ENCODE measurements around the gene TUBA3E.
"Not testable (repeated sequence)": the region's sequence is repeated elsewhere in the genome, so short reads cannot be mapped to it uniquely, and the experiment has no call there.

TUBA3E gene

DNA sequence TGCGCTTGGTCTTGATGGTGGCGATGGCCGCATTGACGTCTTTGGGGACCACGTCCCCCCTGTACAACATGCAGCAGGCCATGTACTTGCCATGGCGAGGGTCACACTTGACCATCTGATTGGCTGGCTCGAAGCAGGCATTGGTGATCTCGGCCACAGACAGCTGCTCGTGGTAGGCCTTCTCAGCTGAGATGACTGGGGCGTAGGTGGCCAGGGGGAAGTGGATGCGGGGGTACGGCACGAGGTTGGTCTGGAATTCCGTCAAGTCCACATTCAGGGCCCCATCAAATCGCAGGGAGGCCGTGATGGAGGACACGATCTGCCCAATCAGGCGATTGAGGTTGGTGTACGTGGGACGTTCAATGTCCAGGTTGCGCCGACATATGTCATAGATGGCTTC is 4.4 kb downstream of the TUBA3E start:
- not testable (repeated sequence) for FAIRE-seq; DNase-seq (ENCODE audit: insufficient read length, low spot score)

DNA sequence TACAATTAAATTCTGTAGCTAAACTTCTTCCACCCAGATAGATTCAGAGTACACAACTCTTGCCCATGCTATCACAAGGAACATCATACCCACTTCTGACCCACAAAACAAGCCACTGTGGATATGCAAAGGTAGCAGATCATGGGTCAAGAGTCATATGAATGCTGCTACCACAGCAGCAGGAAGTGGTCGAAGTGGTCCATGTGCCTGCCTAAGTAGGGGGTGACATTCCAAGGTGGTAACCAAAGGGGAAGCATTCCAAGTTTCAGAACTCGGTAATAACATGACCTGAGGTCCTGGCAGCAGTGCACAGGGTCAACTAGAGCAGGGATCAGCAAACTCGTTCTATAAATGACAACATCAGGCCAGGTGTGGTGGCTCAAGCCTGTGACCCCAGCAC is 5.8 kb downstream of the TUBA3E start:
- FAIRE-seq; DNase-seq (ENCODE audit: insufficient read length, low spot score): not testable (repeated sequence)

DNA sequence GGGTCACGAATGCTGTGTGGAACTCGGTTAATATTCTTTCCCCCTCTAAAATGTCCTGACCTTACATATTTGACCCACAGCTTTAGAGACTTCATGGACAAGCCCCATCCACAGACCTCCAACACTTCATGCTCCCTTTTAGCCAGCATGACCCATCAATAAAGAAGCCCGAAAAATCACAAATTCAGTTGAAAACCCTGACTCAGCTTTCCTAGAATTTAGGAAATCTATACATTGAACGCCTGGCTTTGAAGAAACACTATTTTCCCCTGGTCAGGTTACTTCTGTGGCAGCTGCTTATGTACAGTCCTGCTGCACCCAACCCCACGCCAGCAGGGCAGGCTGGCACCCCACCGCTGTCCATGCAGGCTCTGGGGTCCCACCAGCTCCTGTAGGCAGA is 6.9 kb downstream of the TUBA3E start:
- not testable (repeated sequence) for DNase-seq (ENCODE audit: insufficient read length, low spot score); FAIRE-seq

DNA sequence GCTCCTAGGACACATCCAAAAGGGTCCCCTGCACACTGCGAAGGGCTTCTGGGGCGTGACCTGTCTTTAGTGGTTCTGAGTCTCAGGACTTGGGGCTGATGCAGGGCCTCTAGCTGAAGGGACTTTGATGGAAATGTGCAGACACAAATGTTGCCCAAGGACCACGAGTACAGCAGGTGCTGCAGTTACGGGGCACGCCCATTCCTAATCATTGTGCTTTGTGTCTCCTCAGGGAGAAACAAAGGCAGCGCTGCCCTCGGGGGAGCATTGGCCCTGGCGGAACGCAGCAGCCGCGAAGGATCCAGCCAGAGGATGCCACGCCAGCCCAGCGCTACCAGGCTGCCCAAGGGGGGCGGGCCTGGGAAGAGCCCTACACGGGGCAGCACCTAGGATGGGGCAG is 8.0 kb downstream of the TUBA3E start:
- TF ChIP-seq POLR2A (IDR thresholded peaks at IDR 0.05; ENCODE audit: low read depth, low read length): no peak
- DNase-seq (ENCODE audit: insufficient read length, low spot score) (no peak), FAIRE-seq (no peak)

DNA sequence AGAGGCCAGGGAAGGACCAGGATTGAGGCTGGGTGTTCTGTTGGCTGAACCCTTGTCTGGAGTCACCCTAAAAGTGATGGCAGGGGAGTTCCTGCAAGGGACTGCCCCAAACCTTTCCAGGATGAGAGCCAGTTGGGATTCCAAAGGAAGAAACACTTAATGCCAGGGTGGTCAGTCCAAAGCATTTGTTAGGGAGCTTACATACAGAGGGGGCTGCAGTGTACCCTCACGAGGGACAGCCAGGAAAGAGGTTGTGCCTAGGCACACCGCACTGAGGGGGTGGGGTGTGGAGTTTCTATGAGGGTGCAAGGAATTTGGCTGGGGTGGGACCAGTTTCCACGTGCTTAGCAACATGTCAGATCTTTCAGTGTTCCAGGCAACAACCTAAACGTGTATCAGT is 9.3 kb downstream of the TUBA3E start:
- DNase-seq (ENCODE audit: insufficient read length, low spot score); FAIRE-seq: not testable (repeated sequence)

DNA sequence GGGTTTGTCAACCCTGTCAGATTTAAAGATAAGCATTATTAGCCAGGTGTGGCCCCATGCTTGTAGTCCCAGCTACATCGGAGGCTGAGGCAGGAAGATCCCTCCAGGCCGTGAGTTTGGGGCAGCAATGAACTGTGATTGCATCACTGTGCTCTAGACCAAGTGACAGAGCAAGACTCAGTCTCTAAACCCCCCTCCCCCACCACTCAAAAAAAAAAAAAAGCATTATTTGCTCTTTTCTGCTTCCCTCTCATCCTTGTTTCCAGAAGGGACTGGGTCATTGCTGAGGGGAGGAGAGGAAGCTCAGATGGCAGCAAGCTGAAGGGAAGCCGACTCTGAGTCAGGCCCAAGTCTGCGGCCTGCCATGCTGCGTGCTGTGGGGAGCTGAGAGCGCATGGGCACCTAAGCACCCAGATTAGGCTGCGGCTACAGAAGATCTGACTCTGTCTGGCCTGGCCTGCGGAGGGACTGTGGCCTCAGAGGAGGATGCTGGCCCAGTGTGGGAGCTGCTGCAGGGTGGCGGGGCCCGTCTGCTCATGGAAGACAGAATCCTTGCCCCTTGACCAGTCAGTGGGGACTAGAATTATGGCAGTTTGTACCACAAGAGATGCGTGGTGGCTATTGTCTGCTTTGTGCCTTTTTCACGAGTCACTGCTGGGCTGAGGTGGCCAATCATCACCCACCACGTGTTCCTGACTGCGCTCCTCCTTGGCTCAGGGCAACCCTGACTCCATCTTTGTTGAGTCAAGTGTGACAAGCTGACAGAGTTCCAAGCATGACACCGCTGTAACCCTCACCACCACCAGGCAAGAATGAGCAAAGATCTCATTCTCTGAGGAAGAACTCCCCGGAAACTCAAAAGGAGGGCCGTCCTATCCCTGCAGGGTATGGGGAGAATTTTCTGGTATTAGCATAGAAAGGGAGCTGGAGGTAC is 10.1 kb downstream of the TUBA3E start:
- not testable (repeated sequence) for DNase-seq (ENCODE audit: insufficient read length, low spot score); FAIRE-seq

DNA sequence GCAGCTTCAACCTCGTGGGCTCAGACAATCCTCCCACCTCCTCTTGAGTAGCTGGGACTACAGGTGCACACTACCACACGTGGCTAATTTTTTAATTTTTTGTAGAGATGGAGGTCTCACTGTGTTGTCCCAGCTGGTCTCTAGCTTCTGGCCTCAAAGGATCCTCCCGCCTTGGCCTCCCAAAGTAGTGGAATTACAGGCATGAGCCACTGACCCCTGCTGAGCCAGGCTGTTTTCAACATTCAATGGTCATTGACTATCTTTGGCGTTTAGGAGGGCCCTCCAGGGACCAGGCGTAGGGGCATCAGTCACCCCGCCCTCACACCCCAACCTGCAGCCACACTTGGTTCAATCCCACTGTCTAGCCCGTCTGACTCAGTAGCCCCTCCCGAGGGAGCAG is 11.0 kb downstream of the TUBA3E start:
- TF ChIP-seq POLR2A (IDR thresholded peaks at IDR 0.05; ENCODE audit: low read depth, low read length): no peak
- FAIRE-seq: no peak
- DNase-seq (ENCODE audit: insufficient read length, low spot score): no peak

DNA sequence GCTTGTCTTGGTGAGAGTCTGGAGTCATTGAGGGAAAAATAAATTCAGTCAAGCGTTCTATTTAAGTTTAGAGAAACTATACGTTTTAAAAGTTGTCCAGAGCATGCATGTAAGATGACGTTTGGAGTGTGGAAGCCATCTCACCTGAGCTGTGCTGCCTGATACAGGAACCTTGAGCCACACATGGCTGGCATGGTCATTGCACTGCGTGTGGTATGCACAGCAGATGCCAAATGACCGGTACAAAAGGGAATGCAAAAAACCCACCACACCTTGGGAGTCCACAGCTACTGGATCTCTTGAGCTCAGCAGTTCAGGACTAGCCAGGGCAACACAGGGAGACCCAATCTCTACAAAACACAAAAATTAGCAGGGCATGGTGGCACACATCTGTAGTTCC is 11.8 kb downstream of the TUBA3E start:
- FAIRE-seq (no peak), DNase-seq (ENCODE audit: insufficient read length, low spot score) (no peak)
- no peak for TF ChIP-seq POLR2A (IDR thresholded peaks at IDR 0.05; ENCODE audit: low read depth, low read length)

DNA sequence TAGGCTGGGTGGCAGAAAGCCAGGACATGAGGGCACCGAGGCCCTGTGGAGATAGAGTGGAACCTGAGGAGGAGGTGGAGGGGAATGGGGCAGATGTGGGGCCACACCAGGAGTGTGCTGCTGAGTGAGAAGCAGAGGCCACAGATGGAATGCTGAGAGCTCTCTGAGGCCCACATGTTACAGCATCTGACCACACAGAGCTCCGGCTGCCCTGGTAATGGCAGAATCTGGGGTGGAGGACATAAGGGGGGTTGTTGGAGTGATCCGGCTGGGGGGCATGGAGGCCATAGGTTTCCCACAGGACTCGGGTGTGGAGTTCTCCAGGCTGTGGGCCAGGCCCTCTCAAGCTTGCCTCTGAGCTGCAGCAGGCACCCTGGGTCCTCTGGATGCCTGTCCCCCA is 12.3 kb downstream of the TUBA3E start:
- no peak for DNase-seq (ENCODE audit: insufficient read length, low spot score)

DNA sequence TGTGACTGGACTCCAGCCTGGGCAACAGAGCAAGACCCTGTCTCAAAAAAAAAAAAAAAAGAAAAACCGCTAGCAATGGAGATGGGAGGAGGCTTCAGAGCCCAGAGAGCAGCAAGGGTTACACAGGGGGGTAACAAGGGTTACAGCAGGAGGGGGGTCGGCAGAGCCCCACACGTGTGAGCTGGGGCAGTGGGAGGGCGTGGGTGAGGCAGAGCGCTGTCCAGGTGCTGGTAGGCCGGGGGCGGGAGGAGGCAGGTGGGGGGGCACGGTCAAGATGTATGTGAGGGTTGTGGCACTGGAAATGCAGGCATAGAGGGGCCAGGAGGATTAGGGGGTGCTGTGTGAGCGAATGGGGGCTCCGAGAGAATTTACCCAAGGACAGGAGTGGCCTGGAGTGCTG is 12.8 kb downstream of the TUBA3E start:
- TF ChIP-seq POLR2A (IDR thresholded peaks at IDR 0.05; ENCODE audit: low read depth, low read length): no peak
- no peak for FAIRE-seq

More for the DNA sequence above, 12.3 kb downstream of the TUBA3E start:
- TF ChIP-seq POLR2A (IDR thresholded peaks at IDR 0.05; ENCODE audit: low read depth, low read length): no peak
- no peak for FAIRE-seq

DNA sequence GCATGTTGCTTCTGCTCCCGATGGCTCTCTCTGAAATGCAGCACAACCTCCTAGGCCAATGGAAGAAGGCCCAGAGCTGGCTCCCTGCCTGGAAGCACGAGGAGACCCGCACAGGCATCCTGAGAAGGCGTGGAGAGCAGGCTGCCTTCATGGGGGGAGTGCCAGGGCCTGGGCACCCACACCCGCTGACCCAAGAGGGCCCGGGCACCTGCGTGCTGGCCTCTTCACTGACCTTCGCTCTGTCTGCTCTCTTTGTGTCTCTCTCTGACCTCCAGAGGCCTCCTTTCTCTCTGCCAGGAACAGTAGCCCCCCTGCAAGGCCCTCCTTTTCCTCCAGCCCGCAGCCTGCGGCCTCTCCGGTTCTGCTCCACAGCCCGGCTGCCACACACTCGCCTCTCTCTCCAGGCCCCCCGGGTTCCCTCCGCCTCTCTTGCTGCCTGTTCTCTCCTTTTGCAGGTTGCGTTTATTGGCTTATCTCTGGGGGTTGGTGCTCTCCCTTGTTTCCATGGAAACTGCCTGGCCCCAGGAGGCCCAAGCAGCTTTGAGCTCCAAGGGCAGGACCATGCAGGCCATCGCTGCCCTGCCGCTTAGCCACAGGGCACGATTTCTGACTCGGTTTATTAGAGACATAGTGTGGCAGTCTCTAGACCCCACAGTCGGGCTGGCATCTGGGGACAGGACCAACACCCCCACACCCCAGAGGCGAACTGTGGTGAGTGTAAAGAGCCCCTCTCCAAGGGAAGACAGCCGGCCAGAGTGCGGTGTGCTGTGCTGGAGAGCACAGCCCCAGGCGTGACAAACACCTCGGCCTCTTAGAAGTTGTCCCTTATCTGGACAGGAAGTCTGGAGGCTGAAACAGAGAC is 14.5 kb downstream of the TUBA3E start:
- FAIRE-seq: no peak
- TF ChIP-seq POLR2A (IDR thresholded peaks at IDR 0.05; ENCODE audit: low read depth, low read length): no peak
- DNase-seq (ENCODE audit: insufficient read length, low spot score): no peak

More for the DNA sequence above, 12.8 kb downstream of the TUBA3E start:
- no peak for DNase-seq (ENCODE audit: insufficient read length, low spot score)

DNA sequence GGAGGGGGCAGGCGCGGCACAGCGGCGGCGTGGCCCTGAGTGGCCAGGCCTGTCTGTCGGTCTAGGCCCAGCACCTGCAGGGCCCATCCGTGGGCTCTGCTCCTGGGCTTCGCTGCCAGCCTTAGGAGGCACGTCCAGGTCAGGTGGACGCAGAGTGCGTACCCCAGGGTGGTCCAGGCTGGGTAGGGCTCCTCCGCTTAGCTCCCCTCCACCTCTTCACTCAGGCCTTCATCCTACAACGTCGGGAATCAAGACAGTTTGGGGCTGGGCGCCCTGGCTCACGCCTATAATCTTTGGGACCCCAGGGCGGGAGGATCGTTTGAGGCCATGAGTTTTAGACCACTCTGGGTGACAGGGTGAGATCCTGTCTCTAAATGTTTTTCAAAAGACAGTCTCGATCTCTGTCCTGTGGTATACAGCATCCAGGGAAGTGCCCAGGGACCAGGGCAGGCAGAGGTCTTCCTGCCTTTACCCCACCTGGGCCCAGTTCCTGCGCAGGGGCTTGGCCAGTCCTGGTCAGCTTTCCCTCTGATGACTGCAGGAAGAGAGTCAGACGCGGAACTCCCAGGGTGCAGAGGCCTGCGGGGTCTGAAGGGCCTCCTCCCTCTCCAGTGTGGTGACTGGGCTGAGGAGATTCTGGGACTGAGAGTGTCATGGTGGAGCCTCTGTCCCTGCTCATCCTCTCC is 15.3 kb downstream of the TUBA3E start:
- DNase-seq (ENCODE audit: insufficient read length, low spot score): not testable (repeated sequence)

DNA sequence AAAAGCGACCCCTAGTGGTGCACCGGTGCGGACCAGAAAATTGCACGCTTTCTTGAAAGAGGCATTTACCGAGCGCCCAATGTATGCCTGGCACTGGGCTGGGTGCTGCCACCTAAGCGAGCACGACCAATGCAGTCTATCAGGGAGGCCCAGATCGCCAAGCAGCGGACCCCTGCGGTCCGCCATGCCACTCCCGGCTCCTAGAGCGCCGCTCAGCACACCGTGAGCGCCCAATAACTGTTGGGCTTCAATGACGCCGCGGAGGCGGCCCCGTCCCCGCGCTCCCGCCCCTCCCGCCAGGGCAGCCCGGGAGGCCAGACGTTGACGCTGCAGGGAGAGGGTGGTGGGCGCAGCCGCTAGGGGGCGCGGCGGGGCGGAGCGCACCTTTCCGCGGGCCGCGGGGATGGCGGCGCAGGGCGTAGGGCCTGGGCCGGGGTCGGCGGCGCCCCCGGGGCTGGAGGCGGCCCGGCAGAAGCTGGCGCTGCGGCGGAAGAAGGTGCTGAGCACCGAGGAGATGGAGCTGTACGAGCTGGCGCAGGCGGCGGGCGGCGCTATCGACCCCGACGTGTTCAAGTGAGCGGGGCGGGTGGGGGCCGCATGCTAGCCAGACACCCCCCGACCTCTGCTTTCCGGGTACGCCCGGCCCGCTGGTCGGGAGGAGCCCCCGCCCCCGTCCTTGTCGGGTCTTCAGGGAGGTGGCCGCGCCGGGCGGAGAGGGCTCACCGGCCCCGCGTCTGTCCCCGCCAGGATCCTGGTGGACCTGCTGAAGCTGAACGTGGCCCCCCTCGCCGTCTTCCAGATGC is 16.2 kb downstream of the TUBA3E start, which contains the start of gene MZT2B:
Gene MZT2B, plus strand, starts transcription at position 383 of the 803 bp plus-strand sequence. Its CDS starts 21 bp downstream, at position 404.
- not testable (repeated sequence) for FAIRE-seq
- DNase-seq (ENCODE audit: insufficient read length, low spot score): peak; percentile 91

More for the DNA sequence above, 15.3 kb downstream of the TUBA3E start:
- not testable (repeated sequence) for FAIRE-seq
